HPDE6-E6E7 (cell line): ENCODE data around the gene KRT4.

ENCODE experiments used
- DNase-seq: peaks from one replicate; pipeline ENCODE4 v3.0.0; 2011; ENCODE audit warnings: missing footprints; ENCODE audit errors: extremely low spot score

The KRT4 gene

GRCh38 chr12:52821826-52822660 is 8.1 kb upstream of the KRT4 start:
- DNase-seq, result no peak

- DNase-seq, result no peak
These were observed 7.3 kb upstream of the KRT4 start for GRCh38 chr12:52821071-52821730.

GRCh38 chr12:52820521-52820920 is 6.6 kb upstream of the KRT4 start:
- no peak for DNase-seq

GRCh38 chr12:52819731-52820510 is 6.0 kb upstream of the KRT4 start:
- DNase-seq, result no peak

- DNase-seq, result no peak
These were observed 5.0 kb upstream of the KRT4 start for GRCh38 chr12:52818887-52819420.

- DNase-seq, result no peak
These were observed 4.5 kb upstream of the KRT4 start for GRCh38 chr12:52818388-52818787.

GRCh38 chr12:52817699-52818238 is 3.9 kb upstream of the KRT4 start:
- no peak for DNase-seq

GRCh38 chr12:52817003-52817698 is 3.2 kb upstream of the KRT4 start:
- DNase-seq, result no peak

- DNase-seq, result no peak
These were observed 2.0 kb upstream of the KRT4 start for GRCh38 chr12:52815676-52816588.

GRCh38 chr12:52815161-52815560 is 1.2 kb upstream of the KRT4 start:
- DNase-seq, result no peak

- no peak for DNase-seq
These were observed 817 bp upstream of the KRT4 start for GRCh38 chr12:52814710-52815155.

- DNase-seq, result no peak
These were observed 605 bp downstream of the KRT4 start for GRCh38 chr12:52813203-52813819.

- DNase-seq, result no peak
These were observed 1.2 kb downstream of the KRT4 start for GRCh38 chr12:52812749-52813148.

GRCh38 chr12:52812073-52812400 is 1.9 kb downstream of the KRT4 start:
- no peak for DNase-seq

- DNase-seq, result no peak
These were observed 2.5 kb downstream of the KRT4 start for GRCh38 chr12:52811191-52812072.

GRCh38 chr12:52810554-52810953 is 3.4 kb downstream of the KRT4 start:
- DNase-seq, result no peak

- DNase-seq, result no peak
These were observed 4.8 kb downstream of the KRT4 start for GRCh38 chr12:52809166-52809565.

- DNase-seq, result no peak
These were observed 5.2 kb downstream of the KRT4 start for GRCh38 chr12:52808573-52809160.
